Ramos (cell line): ENCODE measurements around the gene EIF4EBP3.

Experiments used
- in situ Hi-C: fragments of 300-500 bp; cut with MboI; formaldehyde crosslinking; loops from one replicate; pipeline ENCODE4 v1.14.3; 2022; ENCODE audit warnings: low sequenced_read_pairs; ENCODE audit not compliant: unreplicated experiment

EIF4EBP3 gene

GRCh38 chr5:140547508-140548299 lies at the start of gene EIF4EBP3:
Gene EIF4EBP3, plus strand, starts transcription at chr5:140547662. Its CDS starts 76 bp downstream, at chr5:140547738.
- in situ Hi-C loops: no loop called here

GRCh38 chr5:140497897-140498296 lies 49.6 kb upstream of the EIF4EBP3 start:
- in situ Hi-C loops: no loop called here

GRCh38 chr5:140498591-140498990 lies 48.9 kb upstream of the EIF4EBP3 start:
- in situ Hi-C loops: no loop called here

- in situ Hi-C loops: no loop called here
Measured at GRCh38 chr5:140502834-140503233, 44.6 kb upstream of the EIF4EBP3 start.

GRCh38 chr5:140509898-140510297 lies 37.6 kb upstream of the EIF4EBP3 start:
- in situ Hi-C loops: no loop called here

GRCh38 chr5:140513124-140513523 lies 34.3 kb upstream of the EIF4EBP3 start:
- in situ Hi-C loops: no loop called here

- in situ Hi-C loops: no loop called here
Measured at GRCh38 chr5:140524003-140524402, 23.5 kb upstream of the EIF4EBP3 start.

- in situ Hi-C loops: no loop called here
Measured at GRCh38 chr5:140540227-140540626, 7.2 kb upstream of the EIF4EBP3 start.

GRCh38 chr5:140542972-140543371 lies 4.5 kb upstream of the EIF4EBP3 start:
- in situ Hi-C loops: no loop called here

GRCh38 chr5:140544986-140545385 lies 2.5 kb upstream of the EIF4EBP3 start:
- in situ Hi-C loops: no loop called here

GRCh38 chr5:140545606-140546005 lies 1.9 kb upstream of the EIF4EBP3 start:
- in situ Hi-C loops: no loop called here

GRCh38 chr5:140546851-140547507 lies 483 bp upstream of the EIF4EBP3 start:
- in situ Hi-C loops: no loop called here

- in situ Hi-C loops: no loop called here
Measured at GRCh38 chr5:140548300-140548688, 832 bp downstream of the EIF4EBP3 start.

GRCh38 chr5:140548791-140549190 lies 1.3 kb downstream of the EIF4EBP3 start:
- in situ Hi-C loops: no loop called here

GRCh38 chr5:140549237-140550144 lies 2.0 kb downstream of the EIF4EBP3 start:
- in situ Hi-C loops: no loop called here

GRCh38 chr5:140550147-140551079 lies 3.0 kb downstream of the EIF4EBP3 start:
- in situ Hi-C loops: no loop called here

- in situ Hi-C loops: no loop called here
Measured at GRCh38 chr5:140551872-140552271, 4.4 kb downstream of the EIF4EBP3 start.

- in situ Hi-C loops: no loop called here
Measured at GRCh38 chr5:140553657-140554056, 6.2 kb downstream of the EIF4EBP3 start.

- in situ Hi-C loops: no loop called here
Measured at GRCh38 chr5:140554454-140554853, 7.0 kb downstream of the EIF4EBP3 start.
